ENCODE results near the gene TUBB. TPM values are rescaled to one million over a fixed set of nuclear protein-coding genes. Genes with fewer than 3 reads are reported as not detected.
A peak's percentile ranks its signal among the peaks of the same experiment; 100 is the strongest.
"Not testable (repeated sequence)": the region's sequence is repeated elsewhere in the genome, so short reads cannot be mapped to it uniquely, and the experiment has no call there.

The TUBB gene
- total RNA-seq, 1 donor from 2014 or later: 267 TPM

DNA sequence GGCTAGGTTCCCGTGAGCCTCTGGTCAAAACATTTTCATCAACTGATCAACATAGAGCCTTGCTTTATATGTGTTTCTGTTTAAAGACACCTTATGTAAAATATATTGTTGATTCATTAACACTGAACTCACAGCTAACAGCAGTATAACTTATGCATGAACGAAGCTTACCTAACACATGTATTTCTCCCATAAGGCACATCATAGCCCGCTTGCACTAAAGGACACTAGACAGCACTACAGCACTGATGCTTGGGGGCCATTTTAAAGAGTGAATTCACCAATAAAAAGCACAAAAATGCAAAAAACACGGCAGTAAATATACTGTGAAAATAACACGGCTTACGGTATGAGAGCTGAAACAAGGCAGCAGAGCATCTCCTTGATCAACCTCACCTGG is 18.4 kb downstream of the TUBB start:
- no peak for DNase-seq (ENCODE audit: low read depth in 2 of 2)

DNA sequence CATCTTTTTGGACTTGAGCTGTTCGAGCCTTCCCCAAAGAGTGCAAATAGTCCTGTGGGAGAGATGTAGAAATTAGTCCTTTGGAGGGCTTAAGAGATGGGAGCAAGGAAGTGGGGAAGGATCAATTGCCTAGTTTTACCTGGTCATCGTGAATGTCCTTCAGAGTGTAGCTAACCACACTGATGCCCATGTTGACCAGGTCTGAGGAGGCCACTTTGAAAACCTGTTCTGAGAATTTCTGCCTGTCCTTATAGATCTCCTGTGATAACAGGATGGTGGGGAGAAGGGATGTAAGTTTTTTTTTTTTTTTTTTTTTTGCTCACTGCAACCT is 20.4 kb downstream of the TUBB start:
- no peak for DNase-seq (ENCODE audit: low read depth in 2 of 2)

DNA sequence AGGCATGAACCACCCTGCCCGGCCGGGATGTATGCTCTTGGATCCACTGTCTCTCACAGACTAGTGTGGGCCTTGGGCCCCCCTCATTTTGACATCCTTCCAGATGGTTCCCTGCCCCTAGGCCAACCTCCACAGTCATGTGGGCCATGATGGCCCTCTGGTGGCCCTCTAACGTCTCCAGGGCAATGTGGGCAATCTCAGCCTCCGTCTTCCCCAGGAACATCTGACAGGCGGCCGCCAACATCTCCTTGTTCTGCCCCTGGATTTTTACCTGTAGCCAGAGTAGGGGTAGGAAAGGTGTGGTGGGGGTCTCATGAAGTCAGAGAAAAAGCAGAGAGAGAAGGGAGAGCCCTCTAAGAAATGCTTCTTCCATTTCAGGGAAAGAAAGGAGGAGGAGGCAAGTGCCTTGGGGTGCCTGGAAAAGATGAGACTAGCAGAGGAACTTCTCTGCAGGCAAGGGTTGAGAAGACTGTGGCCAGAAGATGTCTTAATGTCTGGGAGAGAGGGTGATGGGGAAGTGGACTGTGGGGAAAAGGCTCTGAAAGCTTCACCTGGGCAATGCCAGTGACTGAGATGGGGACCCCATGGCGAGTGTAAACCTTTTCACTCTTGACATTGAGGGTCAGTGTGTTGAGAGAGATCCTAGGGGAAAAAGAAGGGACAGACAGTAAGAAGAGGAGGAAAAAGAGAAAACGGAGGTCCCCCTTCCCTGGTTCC is 21.1 kb downstream of the TUBB start:
- DNase-seq (ENCODE audit: low read depth in 2 of 2): no peak

DNA sequence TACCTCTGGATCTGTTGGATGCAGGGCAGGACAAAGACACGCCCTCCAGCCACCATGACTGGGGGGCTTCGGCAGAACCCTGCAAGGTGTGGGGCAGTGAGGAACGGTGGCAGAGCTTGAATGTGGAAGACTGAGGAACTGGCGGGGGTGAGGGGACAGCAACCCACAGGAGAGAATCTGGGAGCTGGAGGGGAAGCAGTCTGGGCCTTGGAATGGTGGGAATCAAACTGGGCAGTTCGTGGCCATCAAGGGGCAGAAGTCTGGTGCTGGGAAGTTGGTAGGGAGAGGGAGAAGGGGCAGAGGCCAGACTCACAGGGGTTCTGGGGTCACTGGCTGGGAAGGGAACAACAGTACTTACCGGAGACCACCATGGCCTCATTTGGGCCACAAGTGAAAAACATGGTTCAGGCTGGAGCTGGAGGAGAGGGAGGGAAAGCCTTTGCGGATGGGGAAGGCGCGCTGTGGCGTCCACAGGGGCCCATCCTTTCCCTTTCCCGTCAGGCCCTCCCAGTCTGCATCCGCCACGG is 21.7 kb downstream of the TUBB start:
- DNase-seq (ENCODE audit: low read depth in 2 of 2): peak in 1 of 2 donors; percentile 81

DNA sequence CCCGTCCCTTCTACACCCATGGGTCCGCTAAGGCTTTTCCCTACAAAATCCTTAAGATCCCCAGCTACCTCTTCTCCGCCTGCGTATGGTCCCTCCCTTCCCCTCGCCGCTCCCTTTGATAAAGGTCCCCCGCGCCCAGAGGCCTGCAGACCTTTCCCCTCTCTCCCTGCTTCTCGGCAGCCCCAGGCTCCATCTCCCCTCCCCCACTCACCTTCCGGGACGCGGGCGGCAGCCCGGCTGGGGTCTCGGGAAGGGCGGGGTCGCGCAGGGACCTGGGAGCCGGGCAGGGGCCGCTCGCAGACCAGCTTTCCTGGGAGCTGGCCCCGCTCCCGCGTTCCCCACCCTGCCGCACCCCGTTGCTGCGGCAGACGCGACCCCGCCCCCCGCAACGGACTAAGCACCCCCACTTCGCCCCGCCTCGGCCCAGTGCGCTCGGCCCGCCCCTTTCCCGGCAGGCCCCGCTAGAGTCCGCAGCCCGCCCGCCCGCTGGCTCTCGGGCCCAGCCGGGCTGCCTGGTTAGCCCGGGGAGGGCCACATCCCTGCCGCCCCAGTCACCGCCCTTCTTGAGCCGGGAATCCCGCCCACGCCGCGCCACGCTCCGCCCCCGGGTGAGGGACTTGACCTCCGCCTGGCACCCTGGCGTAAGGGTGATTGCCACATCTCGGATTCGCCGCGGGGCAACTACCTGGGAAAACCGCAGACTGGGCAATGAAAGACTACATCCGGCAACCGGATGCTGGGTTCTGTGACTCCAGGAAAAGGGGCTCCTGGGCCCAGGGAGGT is 22.4 kb downstream of the TUBB start, which contains the start of gene FLOT1:
Gene FLOT1, minus strand, starts transcription at position 372 of the 783 bp plus-strand sequence. CDS start 498 bp downstream, outside the sequence.
- peak; percentile 94 to 95 for DNase-seq (ENCODE audit: low read depth in 2 of 2)

DNA sequence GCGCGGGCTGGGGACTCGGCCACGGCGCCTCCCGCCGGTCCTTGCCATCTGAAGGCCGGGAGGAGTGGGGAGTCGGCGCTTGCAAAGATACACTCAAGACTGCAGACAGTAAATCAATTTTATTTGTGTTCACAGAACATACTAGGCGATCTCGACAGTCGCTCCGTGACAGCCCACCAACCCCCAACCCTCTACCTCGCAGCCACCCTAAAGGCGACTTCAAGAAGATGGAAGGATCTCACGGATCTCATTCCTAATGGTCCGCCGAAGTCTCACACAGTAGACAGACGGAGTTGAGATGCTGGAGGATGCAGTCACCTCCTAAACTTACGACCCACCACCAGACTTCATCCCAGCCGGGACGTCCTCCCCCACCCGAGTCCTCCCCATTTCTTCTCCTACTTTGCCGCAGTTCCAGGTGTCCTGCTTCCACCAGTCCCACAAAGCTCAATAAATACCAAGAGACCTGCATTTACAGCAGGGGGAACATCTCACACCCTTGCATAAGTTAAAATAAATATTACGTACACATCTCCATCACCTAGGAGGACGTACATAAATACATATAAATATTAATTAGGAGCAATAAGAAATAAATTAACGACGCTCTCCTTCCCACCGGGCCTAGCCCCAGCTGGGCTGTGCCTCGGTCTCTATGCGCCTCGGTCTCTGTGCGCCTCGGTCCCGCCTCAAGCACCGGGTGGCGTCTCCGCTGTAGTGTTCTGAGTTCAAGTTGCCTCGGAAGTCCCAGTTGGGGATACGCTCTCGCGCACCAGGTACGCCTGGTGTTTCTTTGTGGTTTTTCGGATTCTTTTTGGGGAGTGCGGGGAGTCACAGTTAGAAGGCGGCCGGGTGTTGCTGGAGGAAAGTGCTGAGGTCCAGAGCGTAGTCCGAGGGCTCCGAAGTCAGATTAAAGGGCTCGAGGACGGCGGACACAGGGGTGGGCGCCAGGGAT is 23.2 kb downstream of the TUBB start:
- DNase-seq (ENCODE audit: low read depth in 2 of 2): peak in 1 of 2 donors; percentile 49

DNA sequence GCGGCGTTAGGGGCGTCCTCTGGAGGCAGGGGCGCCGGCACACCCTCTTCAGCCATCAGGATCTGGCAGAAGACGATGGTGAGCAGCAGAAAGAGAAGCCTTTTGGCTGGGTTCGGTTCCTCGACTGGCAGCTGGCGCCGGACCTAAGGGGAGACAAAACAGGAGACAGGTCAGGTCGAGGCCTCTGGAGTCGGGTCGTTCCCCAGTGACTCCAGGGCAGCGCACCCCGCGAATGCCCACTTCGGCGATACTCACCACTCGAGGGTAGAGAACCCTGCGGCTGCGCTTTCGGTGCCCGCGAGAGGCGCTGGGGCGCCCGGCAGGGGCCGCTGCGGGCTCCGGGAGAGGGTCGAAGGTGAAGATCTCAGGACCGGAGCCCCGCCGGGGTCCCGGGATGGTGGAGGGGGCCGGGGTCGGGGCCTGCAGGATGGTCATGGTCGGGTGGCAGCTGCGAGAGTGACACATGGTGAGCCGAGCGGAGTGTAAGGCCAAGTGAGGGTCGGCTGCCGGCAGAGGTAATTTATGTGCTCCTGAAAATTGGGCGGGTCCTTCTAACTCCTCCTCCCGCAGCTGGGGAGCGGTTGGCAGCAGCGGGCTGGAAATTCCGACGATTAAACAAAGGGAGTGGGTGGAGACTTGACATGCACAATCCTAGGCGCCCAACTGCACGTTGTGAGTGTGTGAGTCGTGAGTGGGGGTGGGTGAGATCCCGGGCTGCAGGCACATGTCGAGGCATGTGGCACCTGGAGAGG is 24.1 kb downstream of the TUBB start, which contains the start of gene IER3:
Gene IER3, minus strand, starts transcription at position 494 of the 752 bp plus-strand sequence. Its CDS starts 29 bp downstream, at position 465.
- DNase-seq (ENCODE audit: low read depth in 2 of 2): peak; percentile 97 to 98

DNA sequence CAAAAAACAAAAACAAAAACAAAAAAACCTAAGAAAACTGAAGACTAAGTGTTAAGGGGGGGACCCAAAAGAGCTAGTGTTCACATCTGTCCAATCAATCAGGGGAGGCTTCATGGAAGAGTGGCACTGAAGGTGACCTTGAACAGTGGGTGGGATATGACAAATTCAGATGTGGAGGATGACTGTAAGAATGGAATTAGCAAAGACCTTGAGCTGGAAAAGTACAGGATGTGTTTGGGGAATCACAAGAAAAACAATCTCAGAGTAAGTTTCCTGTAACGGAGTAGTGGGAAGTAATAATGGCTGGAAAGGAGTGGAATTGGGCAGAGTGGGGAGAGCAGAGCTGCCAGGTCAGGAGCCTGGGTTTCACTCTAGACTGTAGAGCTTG is 27.1 kb downstream of the TUBB start:
- peak in 1 of 2 donors; percentile 81 for DNase-seq (ENCODE audit: low read depth in 2 of 2)

DNA sequence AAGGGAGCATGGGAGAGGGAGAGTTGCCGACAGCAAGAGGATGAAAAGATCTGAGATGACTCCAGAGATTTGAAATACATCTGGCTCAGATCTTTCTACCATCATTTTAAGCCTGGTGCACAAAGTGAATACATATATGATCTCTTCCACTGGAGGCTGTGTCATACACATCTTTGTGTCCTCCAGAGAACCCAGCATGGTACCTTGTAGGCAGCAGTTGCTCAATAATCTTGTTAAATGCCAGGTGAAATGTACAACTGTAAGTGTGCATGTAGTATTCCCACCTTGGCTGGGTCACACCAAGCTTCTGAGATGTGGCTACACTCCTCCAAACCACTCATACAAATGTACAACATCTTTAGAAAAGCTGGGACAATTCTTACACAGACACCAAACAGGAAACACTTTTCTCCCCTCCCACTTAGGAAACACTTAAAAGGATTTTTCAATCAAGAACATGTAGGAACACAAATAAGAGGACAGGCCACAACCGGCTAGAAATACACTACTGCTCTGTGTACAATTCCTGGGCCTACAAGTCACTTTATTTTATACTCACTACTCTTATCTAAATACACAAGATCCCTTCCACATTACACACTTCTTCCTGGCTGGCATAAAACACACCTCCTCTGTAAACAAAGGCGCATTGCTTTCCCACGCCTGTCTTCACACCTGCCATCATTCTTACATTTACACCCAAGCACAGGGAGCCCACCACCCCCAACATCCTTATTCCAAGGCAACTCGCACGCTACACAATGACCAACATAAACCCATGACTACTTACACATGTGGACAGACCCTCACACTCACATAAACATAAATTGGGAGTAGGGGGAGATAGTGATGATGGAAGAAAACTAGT is 28.0 kb downstream of the TUBB start:
- DNase-seq (ENCODE audit: low read depth in 2 of 2): peak; percentile 65 to 93

DNA sequence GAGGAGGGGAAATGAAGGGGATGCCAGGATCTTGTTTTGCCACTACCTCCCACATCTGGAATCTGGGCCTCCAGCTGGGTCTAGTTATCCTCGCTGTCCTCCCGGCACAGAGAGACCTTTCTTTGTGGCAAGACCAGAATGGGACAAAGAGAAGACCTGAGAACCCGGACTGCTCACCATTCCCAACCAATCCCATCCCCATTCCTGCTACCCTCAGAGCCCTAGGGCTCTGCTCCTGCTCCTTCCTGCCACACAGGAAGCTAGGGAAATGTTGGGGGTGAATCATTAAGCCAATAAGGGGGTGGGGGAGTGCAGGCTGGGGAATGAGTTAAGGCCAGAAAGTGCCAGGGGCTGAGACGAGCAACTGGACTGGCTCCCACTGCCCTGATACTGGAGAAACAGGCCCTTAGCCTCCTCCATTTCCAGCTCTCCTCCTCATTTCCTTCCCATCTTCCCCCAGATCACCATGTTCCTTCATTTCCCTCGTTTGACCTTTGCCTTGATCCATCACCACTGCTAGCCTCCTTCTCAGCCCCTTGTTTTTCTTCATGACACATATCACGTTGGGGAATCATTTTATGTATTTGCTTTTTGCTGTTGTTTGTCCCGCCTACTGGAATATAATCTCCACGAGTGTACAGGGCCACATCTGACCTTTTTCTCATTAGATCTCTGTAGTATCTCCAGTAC is 28.8 kb downstream of the TUBB start:
- peak; percentile 76 to 89 for DNase-seq (ENCODE audit: low read depth in 2 of 2)

DNA sequence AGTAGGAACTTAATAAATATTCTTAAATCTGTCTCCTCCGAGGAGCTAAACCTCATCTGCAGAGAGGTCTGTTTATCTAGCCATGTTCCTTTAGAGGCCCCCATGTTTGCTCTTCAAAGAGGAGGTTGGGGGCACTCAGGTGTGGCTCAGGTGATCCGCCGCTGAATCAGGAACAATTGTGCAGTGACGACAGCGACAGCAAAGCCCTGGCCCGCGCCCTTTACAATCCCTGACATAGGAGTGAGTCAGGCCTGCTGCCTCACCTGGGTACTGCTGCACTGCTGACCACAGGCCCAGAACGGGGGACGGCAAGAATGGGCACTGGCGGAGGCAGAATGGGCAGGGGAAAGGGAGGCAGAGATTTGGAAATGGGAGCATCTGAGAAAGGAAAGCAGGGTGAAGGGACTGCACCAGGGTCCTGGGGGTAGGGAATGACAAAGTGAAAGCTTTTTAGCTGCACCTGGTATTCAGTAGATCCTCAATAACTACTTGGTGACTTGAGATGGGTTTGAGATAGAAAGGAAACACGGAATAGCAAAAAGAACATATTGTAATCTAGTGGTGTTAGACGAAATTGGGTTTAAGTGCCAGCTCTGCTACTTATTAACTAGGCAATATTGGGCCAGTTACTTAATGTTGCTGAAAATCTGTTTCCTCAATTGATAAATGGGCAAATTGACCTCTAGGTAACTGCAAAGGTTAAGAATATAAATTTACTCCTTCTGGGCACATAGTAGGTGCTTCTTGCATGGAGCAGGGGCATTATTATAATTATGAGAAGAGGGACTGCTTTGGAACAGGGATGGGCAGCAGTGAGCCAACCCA is 29.6 kb downstream of the TUBB start:
- peak in 1 of 2 donors; percentile 41 for DNase-seq (ENCODE audit: low read depth in 2 of 2)

DNA sequence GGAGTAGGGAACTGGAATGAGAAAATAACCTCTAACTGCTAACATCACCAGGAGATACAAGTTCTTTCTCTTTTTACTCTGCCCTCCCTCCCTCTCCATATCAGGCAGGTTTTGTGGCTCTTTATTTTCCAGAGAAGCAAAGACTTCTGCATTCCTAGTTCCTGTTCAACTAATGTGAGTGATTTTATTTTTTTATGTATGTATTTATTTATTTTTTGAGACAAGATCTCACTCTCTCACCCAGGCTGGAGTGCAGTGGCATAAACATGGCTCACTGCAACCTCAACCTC is 30.2 kb downstream of the TUBB start:
- DNase-seq (ENCODE audit: low read depth in 2 of 2): no peak

DNA sequence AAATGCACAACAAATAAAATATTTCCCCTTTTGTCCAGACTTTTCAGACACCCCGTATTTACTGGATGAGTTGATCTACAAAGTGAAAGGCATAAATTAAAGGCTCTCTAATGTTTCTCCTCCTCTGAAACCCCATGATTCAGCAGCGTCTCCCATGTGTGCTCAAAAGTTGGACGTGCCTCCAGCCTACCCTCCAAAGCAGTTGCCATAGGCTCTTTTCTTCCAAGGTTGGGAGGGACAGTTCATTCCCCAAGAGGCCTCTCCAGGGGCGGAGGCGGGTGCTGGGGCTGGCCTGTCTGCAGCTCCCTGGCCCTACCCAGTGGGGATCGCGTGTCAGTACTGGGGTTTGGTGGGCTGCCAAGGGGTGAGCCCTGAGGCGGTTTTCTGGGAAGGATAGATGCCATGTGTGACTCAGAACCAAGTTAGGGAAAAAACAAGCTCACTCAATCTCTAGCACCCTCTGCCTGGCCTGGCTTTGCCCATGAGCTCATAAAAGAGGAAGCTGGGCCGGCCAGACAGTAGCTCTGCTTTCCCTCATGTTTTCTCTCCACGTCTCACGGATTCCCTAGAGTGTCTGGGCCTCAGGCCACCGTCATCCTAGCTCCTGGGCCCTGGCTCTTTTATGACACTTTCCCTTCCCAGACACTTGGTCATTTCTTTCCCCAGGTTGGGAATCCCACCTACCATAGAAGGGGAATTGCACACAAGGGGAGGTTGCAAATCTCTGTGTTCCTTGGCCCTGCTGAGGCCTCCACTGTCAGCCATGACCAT is 32.2 kb downstream of the TUBB start:
- DNase-seq (ENCODE audit: low read depth in 2 of 2): peak; percentile 73 to 99

DNA sequence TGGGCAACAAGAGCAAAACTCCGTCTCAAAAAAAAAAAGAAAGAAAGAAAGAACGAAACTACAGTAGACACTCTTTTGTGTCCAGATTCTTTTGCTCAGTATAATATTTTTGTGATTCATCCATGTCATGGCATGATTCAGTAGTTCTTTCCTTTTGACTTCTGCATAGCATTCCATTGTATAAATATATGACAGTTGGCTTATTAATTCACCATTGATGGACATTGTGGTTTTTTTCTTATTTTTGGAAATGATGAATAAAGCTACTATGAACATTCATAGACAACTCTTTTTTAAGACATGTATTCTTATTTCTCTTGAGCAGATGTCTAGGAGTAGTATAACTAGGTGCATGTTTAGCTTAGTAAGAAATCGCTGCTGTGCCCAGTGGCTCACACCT is 34.5 kb downstream of the TUBB start:
- DNase-seq (ENCODE audit: low read depth in 2 of 2): peak in 1 of 2 donors; percentile 65

DNA sequence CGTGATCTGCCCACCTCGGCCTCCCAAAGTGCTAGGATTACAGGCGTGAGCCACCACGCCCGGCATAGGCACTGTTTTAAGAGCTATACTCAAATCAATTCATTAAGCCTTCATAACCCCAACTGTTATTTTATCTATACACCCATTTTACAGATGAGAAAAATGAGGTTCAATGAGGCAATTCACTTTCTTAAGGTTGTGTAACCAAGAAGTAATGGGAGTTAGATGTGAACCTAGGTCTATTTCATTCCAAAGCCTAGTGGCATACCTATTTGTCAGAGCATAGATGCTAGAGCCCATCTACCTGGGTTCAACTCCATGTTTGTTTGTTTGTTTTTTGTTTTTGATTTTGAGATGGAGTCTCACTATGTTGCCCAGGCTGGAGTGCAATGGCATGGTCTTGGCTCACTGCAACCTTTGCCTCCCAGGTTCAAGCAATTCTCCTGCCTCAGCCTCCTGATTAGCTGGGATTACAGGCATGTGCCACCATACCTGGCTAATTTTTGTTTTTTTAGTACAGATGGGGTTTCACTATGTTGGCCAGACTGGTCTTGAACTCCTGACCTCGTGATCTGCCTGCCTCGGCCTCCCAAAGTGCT is 36.4 kb downstream of the TUBB start:
- not testable (repeated sequence) for DNase-seq (ENCODE audit: low read depth in 2 of 2)

DNA sequence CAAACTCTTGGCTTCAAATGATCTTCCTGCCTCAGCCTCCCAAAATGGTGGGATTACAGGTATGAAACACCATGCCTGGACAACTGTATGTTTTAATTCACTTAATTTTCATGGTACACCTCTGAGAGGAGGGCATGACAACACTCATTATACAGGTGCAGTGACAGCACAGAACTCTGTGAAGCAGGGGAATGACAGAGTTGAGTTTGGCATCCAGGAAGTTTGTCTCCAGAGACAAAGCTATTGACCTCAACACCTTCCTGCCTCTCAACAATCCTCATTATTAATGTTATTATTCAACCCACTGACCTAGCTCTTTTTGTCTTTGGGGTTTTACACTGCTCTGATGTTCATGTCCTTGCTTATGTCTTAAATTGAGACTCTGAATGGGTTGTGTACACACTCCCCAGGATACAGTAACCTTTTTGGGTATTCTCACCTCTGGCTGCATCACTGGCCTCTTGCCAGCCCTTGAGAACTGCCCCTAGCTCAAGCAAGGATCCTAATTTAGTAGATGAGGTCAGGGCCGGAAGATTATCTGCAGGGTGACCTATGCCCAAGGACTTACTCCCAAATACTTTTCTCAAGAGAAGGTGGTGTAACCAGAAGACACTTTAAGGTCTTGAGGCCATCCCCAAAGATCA is 37.2 kb downstream of the TUBB start:
- peak; percentile 20 to 40 for DNase-seq (ENCODE audit: low read depth in 2 of 2)

All from lung microvascular endothelial cell (primary cell).